AG09319 (cell line): ENCODE results near the gene ACBD6.

Experiments used
- DNase-seq: peaks from one replicate; pipeline ENCODE4 v3.0.0-alpha.2; 2010; ENCODE audit warnings: low read depth; ENCODE audit errors: extremely low read depth
- CTCF ChIP-seq: IDR thresholded peaks from 2 replicates; pipeline ENCODE4 v1.5.1; 2011; ENCODE audit warnings: low read depth, mild to moderate bottlenecking, inconsistent platforms, low read length, moderate library complexity

Gene ACBD6

GRCh38 chr1:180274221-180274620, 228.2 kb downstream of the ACBD6 start:
- DNase-seq: no peak

GRCh38 chr1:180273066-180273465, 229.3 kb downstream of the ACBD6 start:
- no peak for DNase-seq
- TF ChIP-seq CTCF: no peak

More at GRCh38 chr1:180274221-180274620, 228.2 kb downstream of the ACBD6 start:
- TF ChIP-seq CTCF: no peak

- TF ChIP-seq CTCF: no peak
- no peak for DNase-seq
Observed at GRCh38 chr1:180272395-180272794, 230.0 kb downstream of the ACBD6 start.

GRCh38 chr1:180271272-180272255, 230.8 kb downstream of the ACBD6 start:
- no peak for TF ChIP-seq CTCF
- no peak for DNase-seq

- no peak for DNase-seq
- TF ChIP-seq CTCF: no peak
Observed at GRCh38 chr1:180270530-180271271, 231.7 kb downstream of the ACBD6 start.

GRCh38 chr1:180269645-180270529, 232.5 kb downstream of the ACBD6 start:
- no peak; the same call in 1 of the 2 replicates for TF ChIP-seq CTCF
- DNase-seq: no peak
